CD1c-positive myeloid dendritic cell (primary cell): ENCODE data around the gene ABHD17A.
A peak's percentile ranks its signal among the peaks of the same experiment; 100 is the strongest.

Experiments
- DNase-seq: peaks from one replicate; pipeline ENCODE4 v3.0.0-alpha.2; 2016; ENCODE audit errors: extremely low spot score

ABHD17A gene

DNA sequence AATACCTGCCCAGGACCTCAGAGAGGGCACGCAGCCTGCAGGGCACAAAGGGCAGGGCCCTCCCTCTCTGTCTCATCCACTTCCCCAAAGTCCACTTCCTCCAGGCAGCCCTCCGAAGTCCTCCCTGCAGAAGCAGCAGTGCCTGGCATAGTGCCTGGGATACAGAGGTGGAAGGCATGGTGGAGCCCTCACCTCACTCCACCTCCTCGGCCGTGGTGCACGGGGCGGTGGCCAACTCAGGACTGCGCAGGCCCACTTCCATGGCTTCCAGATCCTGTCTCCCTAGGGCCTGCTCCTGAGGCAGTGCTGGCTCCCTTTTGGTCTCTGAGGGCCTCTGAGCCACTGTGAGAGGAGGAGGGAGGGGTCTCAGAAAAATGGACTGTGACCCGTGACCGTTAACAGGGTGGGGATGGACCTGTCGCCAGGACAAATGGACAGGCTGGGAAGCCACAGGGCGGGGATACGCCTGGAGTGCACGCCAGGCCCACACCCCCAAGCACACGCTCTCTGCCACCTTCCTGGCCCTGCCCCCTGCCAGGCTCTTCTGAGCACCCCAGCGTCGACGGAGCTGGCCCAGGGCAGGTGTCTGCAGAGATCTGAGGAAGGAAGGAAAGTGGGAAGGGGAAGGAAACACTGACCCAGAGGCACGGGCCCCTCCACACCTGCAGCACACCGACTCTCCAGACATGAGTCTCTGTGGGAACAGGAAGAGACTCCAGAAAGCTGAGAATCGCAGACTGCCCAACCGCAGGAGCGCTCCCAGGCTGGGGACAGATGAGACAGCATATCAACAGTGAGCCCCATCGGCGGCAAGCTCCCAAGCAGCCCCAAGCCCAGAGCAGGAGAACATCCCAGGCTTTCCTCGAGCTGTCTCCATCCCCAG is 45.4 kb downstream of the ABHD17A start:
- no peak for DNase-seq

DNA sequence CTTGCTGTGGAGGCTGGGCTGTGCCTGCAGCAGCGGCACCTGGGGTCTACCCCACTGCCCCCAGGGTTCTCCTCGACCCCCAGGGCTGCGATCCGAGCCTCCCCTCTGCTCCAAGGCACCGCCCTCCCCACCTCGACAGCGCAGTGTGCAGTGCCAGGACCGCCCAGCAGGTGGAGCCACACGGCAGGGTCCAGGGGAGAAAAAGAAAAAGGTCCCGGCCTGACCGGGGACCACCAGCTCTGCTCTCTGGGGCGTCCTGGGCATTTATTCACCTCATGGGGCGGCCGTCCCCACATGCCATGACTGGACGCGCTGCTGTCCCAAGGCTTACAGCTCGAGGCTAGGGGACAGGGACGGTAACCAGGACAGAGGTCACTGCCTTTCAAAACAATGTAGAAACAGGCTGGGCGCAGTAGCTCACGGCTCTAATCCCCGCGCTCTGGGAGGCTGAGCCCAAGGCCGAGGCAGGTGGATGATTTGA is 47.6 kb downstream of the ABHD17A start:
- peak; percentile 53 for DNase-seq

GRCh38 chr19:1837222-1837565 is 48.1 kb downstream of the ABHD17A start:
- no peak for DNase-seq

DNA sequence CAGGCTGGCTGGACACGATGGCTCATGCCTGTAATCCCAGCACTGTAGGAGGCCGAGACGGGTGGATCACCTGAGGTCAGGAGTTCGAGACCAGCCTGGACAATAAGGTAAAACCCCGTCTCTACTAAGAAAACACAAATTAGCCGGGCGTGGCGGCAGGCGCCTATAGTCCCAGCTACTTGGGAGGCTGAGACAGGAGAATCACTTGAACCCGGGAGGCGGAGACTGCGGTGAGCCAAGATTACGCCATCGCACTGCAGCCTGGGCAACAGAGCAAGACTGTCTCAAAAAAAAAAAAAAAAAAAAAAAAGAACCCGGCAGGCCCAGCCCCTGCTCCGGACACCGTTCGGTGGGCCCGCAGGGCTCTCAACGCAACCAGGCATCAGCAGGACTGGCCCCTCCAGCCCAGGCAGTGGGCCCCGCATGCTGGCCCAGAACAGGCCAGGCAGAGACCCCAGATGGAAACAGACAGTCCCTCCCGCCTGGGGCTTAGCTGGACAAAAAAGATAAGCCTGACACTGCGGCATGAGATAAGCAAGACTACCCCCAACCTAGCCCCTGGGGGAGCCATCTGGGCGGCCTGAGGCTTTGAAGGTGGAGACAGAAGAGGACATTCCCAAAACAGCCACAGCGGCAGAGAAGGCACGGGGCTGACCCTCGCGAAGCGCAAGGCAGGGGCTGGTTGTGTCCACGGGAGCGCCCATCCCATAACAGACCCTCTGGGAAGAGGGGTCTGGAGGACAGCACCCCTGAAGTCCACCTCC is 48.7 kb downstream of the ABHD17A start:
- no peak for DNase-seq

DNA sequence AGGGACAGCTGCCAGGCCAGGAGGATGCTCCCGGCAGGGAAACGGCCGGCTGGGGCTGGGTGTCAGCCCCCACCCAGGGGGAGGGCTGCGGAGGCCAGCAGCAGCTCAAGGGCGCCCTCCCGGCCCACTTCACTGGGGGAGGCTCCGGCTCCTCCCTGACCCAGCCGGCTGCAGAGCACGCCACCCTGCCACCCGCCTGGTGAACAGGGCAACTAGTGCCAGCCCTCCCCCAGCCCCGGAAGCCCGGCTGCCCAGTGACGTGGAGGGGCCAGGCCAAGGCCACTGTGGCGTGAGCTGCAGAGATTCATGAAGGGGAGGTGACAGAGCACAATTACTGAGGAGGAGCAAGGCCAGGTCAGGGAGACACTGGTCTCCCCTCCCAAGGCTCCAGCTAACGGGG is 51.8 kb downstream of the ABHD17A start:
- DNase-seq: no peak

DNA sequence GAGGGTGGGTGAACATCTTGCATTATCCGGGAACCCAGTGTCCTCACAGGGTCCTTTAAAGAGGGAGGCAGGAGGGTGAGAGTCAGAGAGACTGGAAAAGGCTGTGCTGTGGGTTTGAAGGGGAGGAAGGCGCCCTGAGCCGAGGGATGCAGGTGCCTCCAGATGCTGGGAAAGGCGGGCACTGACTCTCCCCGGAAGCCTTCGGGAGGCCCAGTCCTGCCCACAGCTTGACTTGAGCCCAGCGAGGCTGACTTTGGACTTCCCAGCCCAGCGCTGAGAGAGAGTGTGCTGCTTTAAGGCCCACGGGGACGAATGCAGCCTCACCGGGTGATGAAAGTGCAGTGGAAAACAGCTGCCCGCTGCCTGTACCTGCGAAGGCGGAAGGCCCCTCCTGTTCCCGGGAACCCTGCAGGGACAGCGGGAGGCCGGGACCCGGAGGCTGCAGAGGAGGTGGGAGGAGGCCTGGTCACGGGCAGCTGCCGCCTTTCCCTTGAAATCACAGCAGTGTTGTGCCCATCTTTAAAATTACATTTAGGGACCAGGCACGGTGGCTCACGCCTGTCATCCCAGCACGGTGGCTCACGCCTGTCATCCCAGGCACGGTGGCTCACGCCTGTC is 53.1 kb downstream of the ABHD17A start:
- no peak for DNase-seq

GRCh38 chr19:1830978-1831377 is 54.3 kb downstream of the ABHD17A start:
- DNase-seq: no peak

DNA sequence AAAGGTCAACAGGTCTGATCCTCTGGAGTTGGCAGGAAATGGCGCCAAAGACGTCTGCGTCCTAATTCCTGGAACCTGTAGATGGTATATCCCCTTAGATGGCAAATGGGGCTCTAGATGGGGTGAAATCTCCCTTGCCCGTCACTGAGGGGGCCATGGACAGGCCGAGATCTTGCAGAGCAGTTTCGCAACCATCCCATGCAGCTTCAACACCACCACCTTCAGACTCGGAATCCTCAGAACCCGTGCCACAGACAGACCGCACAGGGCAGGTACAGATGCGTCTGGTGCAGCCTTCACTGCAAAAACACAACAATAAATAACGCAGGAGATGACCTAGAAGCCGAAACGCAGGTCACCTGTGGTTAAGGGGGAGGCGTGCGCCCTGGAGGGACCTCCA is 54.7 kb downstream of the ABHD17A start:
- no peak for DNase-seq

DNA sequence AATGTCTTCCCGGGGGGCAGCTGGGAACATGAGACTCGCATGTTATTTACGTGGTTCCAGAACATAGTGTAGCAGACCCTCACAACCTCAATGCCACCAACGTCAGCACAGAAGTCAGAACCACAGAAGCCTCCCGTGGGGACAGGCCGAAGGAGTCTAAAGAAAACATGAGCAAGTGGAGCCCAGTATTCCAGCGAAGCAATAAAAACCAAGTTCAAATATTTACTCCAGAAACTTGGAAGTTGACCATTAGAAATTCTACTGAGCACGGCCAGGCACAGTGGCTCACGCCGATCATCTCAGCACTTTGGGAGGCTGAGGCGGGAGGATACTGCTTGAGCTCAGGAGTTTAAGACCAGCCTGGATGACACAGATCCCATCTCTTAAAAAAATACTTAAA is 55.3 kb downstream of the ABHD17A start:
- no peak for DNase-seq

DNA sequence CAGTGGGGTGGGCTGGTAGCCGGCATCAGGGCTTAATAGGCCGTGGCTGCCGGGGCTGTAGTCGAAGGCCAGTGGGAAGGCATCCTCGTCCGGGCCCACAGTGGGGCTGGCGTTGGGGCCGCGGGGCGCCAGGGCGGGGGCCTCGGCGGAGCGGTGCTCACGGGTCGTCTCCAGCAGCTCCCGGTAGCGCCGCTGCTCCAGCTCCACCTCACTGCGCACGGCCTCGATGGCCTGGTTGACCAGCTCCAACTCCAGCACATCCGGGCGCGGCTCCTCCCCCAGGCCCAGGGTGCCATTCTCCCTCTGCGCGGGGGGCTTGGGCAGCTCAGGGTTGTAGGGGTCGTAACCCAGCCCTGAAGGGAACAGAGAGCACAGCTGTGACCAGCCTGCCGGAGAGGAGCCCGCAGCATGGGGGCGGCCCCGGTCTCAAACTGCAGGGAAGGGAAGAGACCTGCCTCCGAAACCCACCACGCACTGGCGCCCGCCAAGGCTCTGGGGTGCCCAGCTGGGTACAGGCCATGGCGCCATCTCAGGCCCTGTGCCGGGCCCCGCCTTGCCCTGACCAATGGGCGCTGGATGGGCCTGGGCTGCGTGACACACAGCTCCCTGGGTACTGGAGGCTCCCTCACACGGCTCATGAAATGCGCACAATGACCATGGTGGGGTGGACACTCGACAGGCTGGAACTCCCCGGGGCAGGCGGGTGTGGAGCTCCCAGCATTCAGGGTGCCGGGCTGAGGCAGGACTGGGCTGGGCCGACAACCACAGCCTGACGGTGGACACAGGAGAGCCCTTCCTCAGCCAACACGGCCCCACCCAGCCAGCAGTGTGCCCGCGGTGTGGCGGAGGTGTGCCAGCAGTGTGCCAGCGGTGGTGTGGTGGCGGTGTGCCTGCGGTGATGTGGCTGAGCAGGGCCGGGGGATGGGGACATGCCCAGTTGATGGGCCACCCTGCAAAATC is 56.7 kb downstream of the ABHD17A start:
- no peak for DNase-seq

GRCh38 chr19:1827566-1828278 is 57.6 kb downstream of the ABHD17A start:
- no peak for DNase-seq
